Upper lobe of left lung (tissue), 6 donors: ENCODE data around the gene ZSCAN9. TPM values are rescaled to one million over a fixed set of nuclear protein-coding genes. Genes with fewer than 3 reads are reported as not detected.

Source experiments
- ATAC-seq, 2 donors: fragments of 200-7000 bp; cut with Tn5 transposase; one replicate each; pipeline ENCODE4 v1.9.1; 2022; ENCODE audit warnings: mild to moderate bottlenecking in 2 of 2, moderate library complexity in 2 of 2; ENCODE audit not compliant: low FRiP score in 2 of 2
- DNase-seq, 2 donors: peaks; one replicate each; pipeline ENCODE4 v3.0.0-alpha.2; 2019 to 2020
- H3K27ac ChIP-seq, 4 donors: fragments of 200-600 bp; sonication (generic); one replicate each; pipeline ENCODE4 v1.5.1; 2016 to 2019
- H3K27me3 ChIP-seq, 4 donors: fragments of 200-600 bp; sonication (generic); one replicate each; pipeline ENCODE4 v1.5.1; 2017 to 2019
- H3K36me3 ChIP-seq, 4 donors: fragments of 200-600 bp; sonication (generic); one replicate each; pipeline ENCODE4 v1.5.1; 2016 to 2019
- H3K4me1 ChIP-seq, 4 donors: fragments of 200-600 bp; sonication (generic); one replicate each; pipeline ENCODE4 v1.5.1; 2018 to 2019
- H3K4me3 ChIP-seq, 4 donors: fragments of 200-600 bp; sonication (generic); one replicate each; pipeline ENCODE4 v1.5.1; 2017 to 2019; ENCODE audit warnings: mild to moderate bottlenecking in 2 of 4, moderate library complexity in 1 of 4
- H3K9me3 ChIP-seq, 4 donors: fragments of 200-600 bp; sonication (generic); one replicate each; pipeline ENCODE4 v1.5.1; 2018 to 2019
- EP300 ChIP-seq, 4 donors: sonication (generic); formaldehyde crosslinking; IDR thresholded peaks; one replicate each; pipeline ENCODE4 v1.5.1; 2017; ENCODE audit warnings: antibody characterized with exemption in 4 of 4, control low read depth in 2 of 4
- POLR2A ChIP-seq, 4 donors: fragments of 450-650 bp; IDR thresholded peaks; one replicate each; pipeline ENCODE4 v1.5.1; 2016 to 2017; ENCODE audit warnings: antibody characterized with exemption in 4 of 4, mild to moderate bottlenecking in 2 of 4
- POLR2AphosphoS5 ChIP-seq, 2 donors: sonication (generic); formaldehyde crosslinking; IDR thresholded peaks; one replicate each; pipeline ENCODE4 v1.5.1; 2017; ENCODE audit warnings: antibody characterized with exemption in 2 of 2
- WGBS, 2 donors: methylation state at CpG; one replicate each; pipeline ENCODE4 v1.1.5; 2017 to 2018; 5-methylcytosine and 5-hydroxymethylcytosine counted together
- total RNA-seq, 6 donors: library from RNA; depleted of rRNA in 4 of 6; stranded (reverse); fragments of >200 nt in 4 of 6; gene quantifications; one replicate each; pipeline versions ENCODE4 v1.1.0 to v1.2.1, GENCODE V29; 2016 to 2021
- TF ChIP-seq, protein P1 (sequence below), 6 experiments: fragments of 450-650 bp in 4 of 6; fragments of 200-600 bp in 2 of 6; sonication (generic) in 2 of 6; IDR thresholded peaks; one replicate each; pipeline ENCODE4 v1.5.1; 2016 to 2019; ENCODE audit warnings: antibody characterized with exemption in 6 of 6
- donor health status: DM: no; HTN: no; CAD: no; lungs with moderate emphysema.
- donor health status: DM: no; HTN: yes; CAD: no; lungs with severe emphysema.

Gene ZSCAN9
- total RNA-seq, 6 donors from 2014 or later, result 5.4 to 36.7 (median 12.4) TPM

DNA sequence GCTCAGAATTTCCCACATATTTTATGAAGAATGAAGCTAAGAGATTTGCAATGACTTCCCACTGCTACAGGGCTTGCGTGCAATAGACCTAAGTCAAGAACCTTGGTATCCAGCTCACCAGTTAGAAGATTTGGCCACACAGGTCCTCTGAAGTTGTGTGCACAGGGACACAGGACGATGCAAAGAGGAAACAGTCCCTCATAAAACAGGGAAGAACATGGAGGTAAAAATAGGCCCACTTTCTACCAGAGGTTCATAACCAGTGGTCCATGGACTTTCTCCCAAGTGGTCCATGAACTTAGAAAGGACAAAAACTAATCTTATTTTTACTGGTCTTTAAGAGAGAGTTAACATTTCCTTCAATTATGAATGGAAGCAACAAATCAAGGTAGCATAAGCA, 25.7 kb downstream of the ZSCAN9 start:
- Histone ChIP-seq H3K9me3 (no peaks in the 10 kb centered on the region), H3K27ac (no peak overlapping the region), H3K27me3 (no peaks in the 10 kb centered on the region), H3K36me3 (peaks cover 7 to 29% (median 18%) of the 10 kb centered on the region in 4 donors), H3K4me3 (peak overlapping the region in 2 of 4 donors; percentile 78 to 95), H3K4me1 (peaks cover 13 to 31% (median 21%) of the 10 kb centered on the region in 4 donors)
- WGBS, 2 donors, result 67 to 72% methylated on average over 2 of the region's 2 CpGs
- DNase-seq, result no peak
- TF ChIP-seq POLR2AphosphoS5 (IDR thresholded peaks at IDR 0.05) (no peak), EP300 (IDR thresholded peaks at IDR 0.05) (no peak), POLR2A (IDR thresholded peaks at IDR 0.05) (no peak)
- TF ChIP-seq, protein P1, sequence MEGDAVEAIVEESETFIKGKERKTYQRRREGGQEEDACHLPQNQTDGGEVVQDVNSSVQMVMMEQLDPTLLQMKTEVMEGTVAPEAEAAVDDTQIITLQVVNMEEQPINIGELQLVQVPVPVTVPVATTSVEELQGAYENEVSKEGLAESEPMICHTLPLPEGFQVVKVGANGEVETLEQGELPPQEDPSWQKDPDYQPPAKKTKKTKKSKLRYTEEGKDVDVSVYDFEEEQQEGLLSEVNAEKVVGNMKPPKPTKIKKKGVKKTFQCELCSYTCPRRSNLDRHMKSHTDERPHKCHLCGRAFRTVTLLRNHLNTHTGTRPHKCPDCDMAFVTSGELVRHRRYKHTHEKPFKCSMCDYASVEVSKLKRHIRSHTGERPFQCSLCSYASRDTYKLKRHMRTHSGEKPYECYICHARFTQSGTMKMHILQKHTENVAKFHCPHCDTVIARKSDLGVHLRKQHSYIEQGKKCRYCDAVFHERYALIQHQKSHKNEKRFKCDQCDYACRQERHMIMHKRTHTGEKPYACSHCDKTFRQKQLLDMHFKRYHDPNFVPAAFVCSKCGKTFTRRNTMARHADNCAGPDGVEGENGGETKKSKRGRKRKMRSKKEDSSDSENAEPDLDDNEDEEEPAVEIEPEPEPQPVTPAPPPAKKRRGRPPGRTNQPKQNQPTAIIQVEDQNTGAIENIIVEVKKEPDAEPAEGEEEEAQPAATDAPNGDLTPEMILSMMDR (IDR thresholded peaks at IDR 0.05), result no peak
- ATAC-seq, result no peak

DNA sequence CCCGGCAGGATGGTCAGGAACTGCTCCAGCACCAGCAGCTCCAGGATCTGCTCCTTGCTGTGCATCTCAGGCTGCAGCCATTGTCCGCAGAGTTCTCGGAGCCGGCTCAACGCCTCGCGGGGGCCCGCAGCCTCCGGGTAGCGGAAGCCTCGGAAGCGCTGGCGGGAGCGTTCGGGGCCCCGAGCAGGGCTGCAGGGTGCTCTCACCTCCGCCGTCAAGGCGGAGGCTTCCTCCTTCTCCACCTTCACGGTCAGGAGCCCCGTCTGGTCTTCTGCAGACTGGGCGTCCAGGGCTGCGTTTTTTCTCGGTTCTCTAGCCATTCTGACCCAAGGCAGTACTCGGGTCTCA, 26.6 kb downstream of the ZSCAN9 start:
- ATAC-seq, result peak; percentile 54 to 62

DNA sequence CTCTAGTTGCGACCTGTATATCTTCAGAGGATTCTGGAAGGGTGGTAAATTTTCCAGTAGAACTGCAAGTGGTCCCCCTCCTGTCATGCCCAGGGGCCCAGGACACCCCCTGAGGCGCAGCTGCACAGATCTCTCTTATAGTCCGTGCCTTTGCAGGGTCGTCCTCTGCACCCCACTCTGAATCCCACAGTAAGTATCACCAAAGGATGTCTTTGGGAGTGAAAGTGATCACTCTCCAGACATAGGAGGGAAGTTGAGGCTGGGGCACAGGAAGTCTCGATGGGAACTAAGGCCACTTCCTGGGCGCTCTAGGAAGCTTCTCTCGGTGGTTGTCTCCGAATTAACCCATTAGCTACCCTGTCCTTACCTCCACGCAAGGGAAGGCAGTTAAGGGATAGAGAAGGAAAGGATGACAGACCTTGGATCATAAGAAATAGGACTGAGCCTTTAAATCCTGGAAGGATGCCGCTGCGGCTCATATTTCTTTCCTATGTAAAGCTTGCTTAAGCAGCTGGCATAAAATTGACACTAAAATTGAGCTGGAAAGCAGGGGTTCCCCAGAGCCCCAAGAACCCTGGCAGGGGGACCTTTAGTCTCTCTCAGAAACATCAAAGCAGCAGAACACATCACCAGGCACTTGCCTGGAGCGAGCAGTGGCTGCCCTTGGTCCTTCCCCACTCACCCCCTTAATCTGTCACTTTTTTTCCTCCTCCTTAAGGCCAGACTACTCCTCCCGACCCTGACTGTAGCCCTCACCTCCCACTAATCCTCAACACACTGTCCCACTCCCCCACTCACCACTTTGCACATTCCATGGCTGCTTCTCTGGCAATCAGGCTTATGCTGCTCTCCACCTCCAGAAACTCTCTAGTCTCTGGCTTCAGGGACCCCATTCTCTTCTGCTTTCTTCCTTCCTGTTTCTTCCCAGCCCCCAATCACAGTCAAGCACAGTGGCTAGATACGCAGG, 27.2 kb downstream of the ZSCAN9 start, which contains the start of gene ZKSCAN4:
TSS of gene ZKSCAN4 (minus strand) at position 261 of the 967 bp plus-strand sequence. CDS start 289 bp downstream, outside the sequence.
- Histone ChIP-seq H3K36me3 (peaks cover 0 to 13% (median 9%) of the 10 kb centered on the region in 4 donors), H3K4me3 (peak within 1 kb of the TSS; percentile 59 to 95 (median 78)), H3K4me1 (peaks cover 13 to 31% (median 21%) of the 10 kb centered on the region in 4 donors), H3K27me3 (no peaks in the 10 kb centered on the region), H3K9me3 (no peaks in the 10 kb centered on the region), H3K27ac (peak within 1 kb of the TSS; percentile 37 to 79 (median 74))
- TF ChIP-seq POLR2A (IDR thresholded peaks at IDR 0.05) (peak in 1 of 4 donors; percentile 19), POLR2AphosphoS5 (IDR thresholded peaks at IDR 0.05) (peak; percentile 50 to 57), EP300 (IDR thresholded peaks at IDR 0.05) (no peak)
- TF ChIP-seq, protein P1 (IDR thresholded peaks at IDR 0.05), result no peak
- peak in 1 of 2 donors; percentile 71 for DNase-seq
- ATAC-seq, result peak; percentile 94 to 98
- 7 to 10% methylated on average over 9 to 14 of the region's 14 CpGs for WGBS, 2 donors

More for the DNA sequence above, 26.6 kb downstream of the ZSCAN9 start:
- peak in 1 of 2 donors; percentile 85 for DNase-seq
- Histone ChIP-seq H3K36me3 (peaks cover 2 to 20% (median 12%) of the 10 kb centered on the region in 4 donors), H3K4me1 (peaks cover 13 to 31% (median 21%) of the 10 kb centered on the region in 4 donors), H3K27ac (peak overlapping the region; percentile 37 to 79 (median 64)), H3K27me3 (no peaks in the 10 kb centered on the region), H3K9me3 (no peaks in the 10 kb centered on the region), H3K4me3 (peak overlapping the region; percentile 59 to 95 (median 78))
- WGBS, 2 donors, result 0% methylated on average over 11 to 24 of the region's 25 CpGs
- TF ChIP-seq POLR2AphosphoS5 (IDR thresholded peaks at IDR 0.05) (no peak), POLR2A (IDR thresholded peaks at IDR 0.05) (no peak), EP300 (IDR thresholded peaks at IDR 0.05) (no peak)
- TF ChIP-seq, protein P1 (IDR thresholded peaks at IDR 0.05), result no peak

DNA sequence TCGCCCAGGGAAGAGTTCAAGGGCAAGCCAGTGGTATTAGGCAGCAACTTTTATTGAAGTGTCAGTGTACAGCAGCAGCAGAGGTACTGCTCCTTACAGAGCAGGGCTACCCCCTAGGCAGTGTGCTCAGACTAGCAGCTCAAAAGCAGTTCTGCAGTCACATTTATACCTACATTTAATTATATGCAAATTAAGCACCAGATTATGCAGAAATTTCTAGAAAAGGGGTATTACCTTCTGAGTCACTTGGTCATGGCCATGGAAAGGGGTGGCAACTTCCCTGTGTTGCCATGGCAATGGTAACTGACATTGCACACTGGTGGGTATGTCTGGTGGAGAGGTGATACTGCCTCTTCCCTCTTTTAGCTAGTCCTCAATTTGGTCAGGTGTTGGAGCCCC, 29.0 kb downstream of the ZSCAN9 start:
- H3K27ac ChIP-seq, result peak overlapping the region in 2 of 4 donors; percentile 17 to 75
- no peaks in the 10 kb centered on the region for H3K36me3 ChIP-seq
- H3K4me1 ChIP-seq, result peaks cover 13 to 33% (median 24%) of the 10 kb centered on the region in 4 donors
- DNase-seq, result no peak
- TF ChIP-seq POLR2AphosphoS5 (IDR thresholded peaks at IDR 0.05), result no peak
- H3K9me3 ChIP-seq, result no peaks in the 10 kb centered on the region
- WGBS, 2 donors, result 86 to 96% methylated on average over 1 of the region's 1 CpG
- no peak overlapping the region for H3K4me3 ChIP-seq
- ATAC-seq, result no peak
- no peaks in the 10 kb centered on the region for H3K27me3 ChIP-seq

DNA sequence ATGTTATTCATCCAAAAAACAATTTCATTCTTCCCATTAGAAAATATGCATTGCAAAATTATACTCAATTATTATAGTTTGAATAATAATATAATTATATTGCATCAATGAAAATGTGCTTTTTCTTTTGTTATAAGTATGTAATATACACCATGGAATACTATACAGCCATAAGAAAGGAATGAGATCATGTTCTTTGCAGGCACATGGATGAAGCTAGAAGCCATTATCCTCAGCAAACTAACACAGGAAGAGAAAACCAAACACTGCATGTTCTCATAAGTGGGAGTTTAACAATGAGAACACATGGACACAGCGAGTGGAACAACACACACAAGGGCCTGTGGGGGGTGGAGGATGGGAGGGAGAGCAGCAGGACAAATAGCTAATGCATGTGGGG, 32.0 kb downstream of the ZSCAN9 start:
- peaks cover 0 to 5% (median 2%) of the 10 kb centered on the region in 4 donors for H3K9me3 ChIP-seq
- no peak overlapping the region for H3K27ac ChIP-seq
- H3K27me3 ChIP-seq, result no peaks in the 10 kb centered on the region
- H3K36me3 ChIP-seq, result no peaks in the 10 kb centered on the region
- peaks cover 0 to 23% (median 13%) of the 10 kb centered on the region in 4 donors for H3K4me1 ChIP-seq
- DNase-seq, result no peak
- no peak for ATAC-seq
- no peak for TF ChIP-seq POLR2A (IDR thresholded peaks at IDR 0.05)
- TF ChIP-seq POLR2AphosphoS5 (IDR thresholded peaks at IDR 0.05), result no peak
- no peak for TF ChIP-seq EP300 (IDR thresholded peaks at IDR 0.05)
- TF ChIP-seq, protein P1 (IDR thresholded peaks at IDR 0.05), result no peak
- no peak overlapping the region for H3K4me3 ChIP-seq
- 0% methylated on average over 1 of the region's 1 CpG; no CpG with 5 or more reads in 1 of the 2 donors for WGBS, 2 donors
